ENCODE data around the gene TRUB1.
"Not testable (repeated sequence)": the region's sequence is repeated elsewhere in the genome, so short reads cannot be mapped to it uniquely, and the experiment has no call there.

The TRUB1 gene

DNA sequence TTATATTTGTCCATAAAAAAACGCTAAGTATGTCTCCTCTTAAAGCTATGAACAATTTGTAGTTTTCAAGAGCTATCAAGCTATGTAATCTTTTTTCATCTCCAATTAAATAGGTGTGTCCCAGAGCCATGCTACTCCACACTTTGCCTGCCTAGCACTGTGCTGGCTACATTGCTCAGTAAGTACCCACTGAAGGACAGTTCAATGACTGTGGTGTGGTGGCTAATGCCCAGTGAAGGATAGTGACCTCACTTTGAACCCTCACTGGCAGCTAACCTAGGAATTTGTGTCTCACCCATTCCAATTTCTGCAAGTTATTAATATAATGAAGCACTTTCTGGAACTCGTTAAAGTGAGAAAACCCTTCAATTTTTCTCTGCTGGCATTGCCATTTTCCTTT is 14.4 kb upstream of the TRUB1 start:
- DNase-seq (ENCODE audit: low spot score) (no peak), FAIRE-seq (no peak)

DNA sequence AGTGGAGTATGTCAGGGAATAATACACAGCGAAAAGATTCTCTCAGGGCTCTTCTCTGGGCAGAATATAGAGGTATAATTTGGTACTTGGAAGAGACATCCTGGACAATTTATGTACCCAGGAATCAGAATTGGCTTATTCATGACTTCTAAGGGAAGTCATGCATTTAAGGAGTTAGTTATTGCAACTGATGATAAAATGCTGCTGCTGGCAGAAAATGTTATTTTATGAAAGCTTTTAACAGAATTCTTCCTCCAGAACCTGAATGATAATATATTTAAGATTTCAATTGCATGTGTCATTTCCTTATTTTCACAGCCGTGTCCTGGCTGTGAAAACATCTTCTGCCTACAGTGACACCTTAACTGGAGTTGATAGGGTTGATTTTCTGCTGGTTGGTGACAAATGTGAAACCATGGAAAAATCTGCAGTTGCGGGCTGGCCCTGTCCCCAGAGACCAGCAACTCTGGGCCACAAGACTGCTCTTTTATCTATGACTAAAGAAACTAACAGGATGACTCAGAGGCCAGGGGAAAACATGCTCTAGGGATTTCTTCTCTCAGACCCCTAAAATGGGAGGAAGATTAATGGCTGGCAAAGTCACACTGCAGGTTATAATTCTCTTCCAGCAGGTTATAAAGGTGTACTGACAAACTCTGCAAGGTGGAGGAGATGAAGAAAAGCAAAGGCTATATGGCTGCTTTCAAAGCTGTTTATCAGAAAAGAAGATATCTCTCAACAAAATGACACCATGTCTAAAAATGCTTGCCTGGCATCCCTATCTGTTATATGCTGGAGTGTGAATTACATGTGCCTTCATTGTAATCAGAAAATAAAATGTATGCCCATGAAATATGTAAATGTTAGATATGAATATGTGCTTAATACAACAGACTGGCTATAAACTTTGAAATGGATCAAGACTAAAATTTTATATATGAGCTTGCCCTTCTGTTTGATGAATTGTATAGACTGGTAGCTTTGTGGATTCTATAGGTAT is 12.1 kb upstream of the TRUB1 start:
- DNase-seq (ENCODE audit: low spot score), result peak; percentile 53

DNA sequence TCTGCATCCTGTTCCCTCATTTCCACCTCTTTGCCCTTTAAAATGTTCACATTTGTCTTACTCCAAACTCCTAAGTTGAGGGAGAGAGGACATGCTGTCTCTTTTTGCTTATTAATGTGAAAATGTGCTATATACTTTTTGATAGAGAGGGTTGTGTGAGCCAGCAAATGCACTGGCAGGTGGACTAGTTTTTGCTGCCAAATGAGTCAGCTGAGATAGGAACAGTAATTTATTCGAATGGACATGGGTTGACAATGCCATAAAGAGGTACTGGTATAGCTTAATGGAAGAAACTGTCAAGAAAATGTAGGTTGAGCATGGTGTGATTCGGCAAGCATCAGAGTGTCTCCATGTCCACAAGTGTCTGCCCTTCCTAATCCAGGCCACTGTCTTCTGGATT is 9.2 kb upstream of the TRUB1 start:
- FAIRE-seq, result no peak
- no peak for DNase-seq (ENCODE audit: low spot score)

More for the DNA sequence above, 12.1 kb upstream of the TRUB1 start:
- FAIRE-seq, result no peak

DNA sequence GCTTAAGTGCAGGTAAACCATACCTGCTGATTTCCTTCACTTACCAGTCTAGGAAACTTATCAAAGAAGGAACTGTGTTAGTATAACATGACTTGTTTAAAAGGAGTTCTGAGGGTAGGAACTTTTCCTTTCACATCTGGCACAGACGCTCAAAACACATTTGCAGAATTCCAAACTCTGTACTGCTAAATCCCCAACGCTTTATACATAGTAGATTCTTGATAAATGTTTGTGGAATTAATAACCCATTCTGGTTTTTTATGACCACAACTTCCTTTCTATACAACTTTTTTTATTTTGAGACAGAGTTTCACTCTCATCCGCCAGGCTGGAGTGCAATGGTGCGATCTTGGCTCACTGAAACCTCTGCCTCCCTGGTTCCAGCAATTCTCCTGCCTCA is 7.7 kb upstream of the TRUB1 start:
- DNase-seq (ENCODE audit: low spot score), result no peak
- no peak for FAIRE-seq

DNA sequence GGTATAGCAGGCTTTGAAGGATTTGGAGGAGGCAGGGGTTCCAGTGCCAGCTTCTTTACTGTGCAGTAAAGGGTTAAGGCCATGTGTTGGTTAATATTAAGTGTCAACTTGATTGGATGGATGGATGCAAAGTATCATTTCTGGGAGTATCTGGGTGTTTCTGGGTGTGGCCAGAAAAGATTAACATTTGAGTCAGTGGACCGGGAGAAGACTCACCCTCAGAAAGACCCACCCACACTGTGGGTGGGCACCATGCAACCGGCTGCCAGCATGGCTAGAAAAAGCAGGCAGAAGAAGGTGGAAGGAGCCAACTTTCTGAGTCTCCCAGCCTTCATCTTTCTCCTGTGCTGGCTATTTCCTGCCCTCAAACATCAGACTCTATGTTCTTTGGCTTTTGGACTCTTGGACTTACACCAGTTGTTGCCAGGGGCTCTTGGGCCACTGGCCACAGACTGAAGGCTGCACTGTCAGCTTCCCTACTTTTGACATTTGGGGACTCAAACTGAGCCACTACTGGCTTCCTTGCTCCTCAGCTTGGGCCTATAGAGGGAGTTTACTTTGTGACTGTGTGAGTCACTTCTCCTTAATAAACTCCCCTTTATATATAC is 6.8 kb upstream of the TRUB1 start:
- FAIRE-seq (no peak), DNase-seq (ENCODE audit: low spot score) (no peak)

DNA sequence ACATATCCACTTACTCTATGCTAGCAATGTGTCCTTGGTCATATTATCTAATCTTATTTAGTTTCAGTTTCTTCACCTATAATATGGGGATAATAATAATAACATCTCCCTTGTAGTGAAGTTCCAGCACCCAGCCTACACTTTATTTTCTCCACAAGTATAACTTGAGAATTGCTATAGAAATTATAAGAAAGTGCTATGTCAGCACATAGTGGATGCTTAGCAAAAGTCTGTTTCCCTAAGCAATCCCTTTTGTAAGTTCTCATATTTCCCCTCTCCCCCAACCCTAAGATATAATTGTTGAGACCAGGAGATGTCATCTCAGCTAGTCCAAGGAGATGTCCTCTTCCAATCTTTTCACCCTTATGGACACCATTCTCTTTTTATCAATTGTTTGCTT is 5.8 kb upstream of the TRUB1 start:
- FAIRE-seq (no peak), DNase-seq (ENCODE audit: low spot score) (no peak)

DNA sequence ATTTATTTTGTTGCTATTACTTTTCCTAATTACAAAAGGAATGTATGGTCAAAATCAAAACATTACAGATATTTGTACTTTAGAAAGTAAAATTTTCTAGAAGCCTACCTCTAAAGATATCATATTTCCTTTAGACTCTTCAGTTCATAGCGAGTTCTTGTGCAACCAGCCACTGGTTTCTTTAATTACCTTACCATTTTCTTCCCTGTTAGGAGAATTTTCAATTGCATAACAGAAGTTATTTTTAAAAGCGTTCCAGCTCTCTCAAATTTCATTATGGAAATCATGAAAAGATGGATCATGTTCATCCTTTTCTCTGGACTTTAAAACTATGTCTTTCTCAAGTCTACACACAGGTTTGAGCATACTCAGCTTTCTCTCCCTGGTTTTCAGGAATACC is 5.0 kb upstream of the TRUB1 start:
- FAIRE-seq (no peak), DNase-seq (ENCODE audit: low spot score) (no peak)

DNA sequence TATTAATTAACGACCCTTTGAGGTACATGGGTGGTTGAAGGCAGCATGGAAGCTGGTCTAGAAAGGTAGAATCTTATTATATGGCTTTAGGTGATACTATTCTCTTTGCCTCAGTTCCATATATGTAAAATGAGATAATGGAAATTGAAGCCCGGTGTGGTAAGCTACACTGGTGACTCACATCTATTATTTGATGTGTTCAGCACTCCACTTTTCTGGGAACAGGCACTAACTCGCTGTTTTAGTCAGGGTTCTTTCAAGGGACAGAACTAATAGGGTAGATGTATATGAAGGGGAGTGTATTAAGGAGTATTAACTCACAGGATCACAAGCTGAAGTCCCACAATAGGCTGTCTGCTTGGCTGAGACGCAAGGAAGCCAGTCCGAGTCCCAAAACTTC is 4.4 kb upstream of the TRUB1 start:
- no peak for FAIRE-seq
- DNase-seq (ENCODE audit: low spot score), result peak; percentile 30

DNA sequence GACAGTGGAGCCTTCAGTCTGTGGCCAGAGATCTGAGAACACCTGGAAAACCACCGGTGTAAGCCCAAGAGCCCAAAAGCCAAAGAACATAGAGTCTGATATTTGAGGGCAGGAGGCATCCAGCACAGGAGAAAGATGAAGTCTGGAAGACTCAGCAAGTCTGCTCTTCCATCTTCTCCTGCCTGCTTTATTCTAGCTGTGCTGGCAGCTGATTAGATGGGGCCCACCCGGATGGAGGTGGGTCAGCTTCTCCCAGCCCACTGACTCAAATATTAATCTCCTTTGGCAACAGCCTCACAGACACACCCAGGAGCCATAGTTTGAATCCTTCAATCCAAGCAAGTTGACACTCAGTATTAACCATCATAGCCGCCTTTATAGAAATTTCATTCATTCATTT is 4.0 kb upstream of the TRUB1 start:
- not testable (repeated sequence) for DNase-seq (ENCODE audit: low spot score)

DNA sequence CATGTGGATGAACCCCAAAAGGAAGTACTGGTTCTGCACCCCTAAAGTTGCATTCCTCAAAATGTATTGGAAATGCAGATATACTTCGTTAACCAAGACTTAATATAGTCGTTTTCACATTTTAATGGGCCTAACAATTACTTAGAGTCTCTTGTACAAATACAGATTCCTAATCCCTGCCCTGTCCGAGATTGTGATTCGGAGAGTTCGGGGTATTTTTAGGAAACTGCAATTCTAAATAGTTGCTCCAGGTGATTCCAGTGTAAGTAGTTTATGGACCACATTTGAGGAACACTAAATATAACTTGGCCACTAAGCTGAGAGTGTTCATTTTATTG is 830 bp downstream of the TRUB1 start:
- DNase-seq (ENCODE audit: low spot score) (no peak), FAIRE-seq (no peak)

More for the DNA sequence above, 4.0 kb upstream of the TRUB1 start:
- not testable (repeated sequence) for FAIRE-seq

DNA sequence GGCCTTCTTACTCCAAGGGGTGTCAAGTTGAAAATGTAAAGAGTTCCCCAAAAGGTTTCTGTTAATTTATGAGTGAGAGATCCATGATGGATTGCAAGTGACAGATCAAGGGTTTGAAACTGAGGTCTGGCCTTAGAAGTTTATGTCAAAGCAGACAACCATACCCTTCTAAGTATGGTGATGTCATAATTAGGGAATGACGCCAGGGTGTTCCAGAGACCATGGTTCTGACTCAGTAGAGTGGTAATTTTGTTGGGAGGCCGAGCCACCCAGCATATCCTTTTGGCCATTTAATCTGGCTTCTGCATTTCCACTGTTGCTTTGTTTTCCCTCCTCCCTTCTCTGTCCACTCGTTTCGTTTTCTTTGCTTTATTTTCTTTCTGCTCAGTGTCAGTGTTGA is 2.7 kb downstream of the TRUB1 start:
- no peak for FAIRE-seq

DNA sequence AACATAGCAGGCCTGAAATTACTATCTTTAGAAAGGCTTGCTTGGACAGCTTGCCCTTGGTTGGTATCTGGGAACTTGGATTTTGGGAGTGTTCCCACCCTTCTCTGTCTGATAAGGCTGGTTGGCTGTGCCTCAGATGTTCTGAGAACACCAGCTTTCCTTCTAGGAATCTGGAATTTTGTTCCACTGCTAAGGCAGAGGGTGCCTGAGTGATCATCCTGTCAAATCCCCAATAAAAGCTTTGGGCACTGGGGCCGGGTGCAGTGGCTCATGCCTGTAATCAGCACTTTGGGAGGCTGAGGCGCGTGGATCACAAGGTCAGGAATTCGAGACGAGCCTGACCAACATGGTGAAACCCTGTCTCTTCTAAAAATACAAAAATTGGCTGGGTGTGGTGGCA is 5.0 kb downstream of the TRUB1 start:
- no peak for FAIRE-seq

More for the DNA sequence above, 2.7 kb downstream of the TRUB1 start:
- no peak for DNase-seq (ENCODE audit: low spot score)

DNA sequence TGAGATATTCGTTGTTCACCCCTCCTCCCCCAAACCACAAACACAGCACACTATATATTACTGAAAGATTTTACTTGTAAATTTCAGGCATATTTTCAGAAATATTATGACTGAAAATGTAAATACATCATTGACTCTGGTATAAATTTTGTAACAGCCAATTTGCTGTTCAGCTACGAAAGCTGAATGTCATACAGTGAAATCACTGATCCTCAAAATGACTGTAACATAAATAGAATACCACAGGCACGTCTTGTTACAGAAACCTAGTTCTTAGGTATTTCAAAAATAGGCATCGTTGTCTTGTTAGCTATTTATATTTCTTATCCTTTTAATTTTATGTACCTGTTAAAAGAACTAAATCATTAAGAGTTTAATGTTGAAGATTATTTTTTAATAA is 15.1 kb downstream of the TRUB1 start:
- FAIRE-seq, result no peak

More for the DNA sequence above, 5.0 kb downstream of the TRUB1 start:
- DNase-seq (ENCODE audit: low spot score), result no peak

DNA sequence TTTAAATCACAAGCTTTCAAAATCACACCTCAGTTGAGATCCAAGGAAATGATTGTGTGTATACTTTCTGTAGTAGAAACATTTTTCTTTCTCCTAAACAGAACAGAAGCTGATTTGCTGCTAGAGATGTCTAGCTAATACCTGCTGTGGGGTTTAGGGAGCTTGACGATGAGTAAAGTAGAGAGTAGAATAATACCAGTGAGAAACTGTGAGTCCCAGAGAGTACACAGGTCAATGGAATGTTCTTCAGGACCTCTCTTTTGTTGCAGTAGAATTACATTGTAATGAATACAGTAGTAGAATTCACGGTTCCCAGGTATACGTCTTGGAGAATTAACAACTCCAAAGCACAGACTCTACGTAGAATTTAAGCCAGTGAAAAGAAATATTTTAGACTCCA is 18.0 kb downstream of the TRUB1 start:
- DNase-seq (ENCODE audit: low spot score) (no peak), FAIRE-seq (no peak)

More for the DNA sequence above, 15.1 kb downstream of the TRUB1 start:
- no peak for DNase-seq (ENCODE audit: low spot score)

DNA sequence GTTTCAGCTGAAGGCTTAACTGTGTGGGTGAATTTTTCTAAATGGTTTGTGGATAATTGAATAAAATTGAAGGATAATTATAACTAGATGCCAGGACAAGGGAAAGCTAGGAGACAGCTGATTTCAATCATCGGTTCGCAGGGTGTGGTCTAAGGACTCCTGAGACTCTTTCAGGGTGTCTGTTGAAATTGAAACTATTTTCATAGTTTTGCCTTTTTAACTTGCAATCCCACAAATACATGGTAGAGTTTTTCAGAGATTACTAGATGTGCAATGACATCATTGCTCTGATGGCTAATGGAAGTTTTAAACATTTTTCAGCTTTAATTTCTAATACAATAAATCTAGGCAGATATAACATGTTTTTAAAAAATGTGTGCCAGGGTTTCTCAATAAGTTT is 18.5 kb downstream of the TRUB1 start:
- DNase-seq (ENCODE audit: low spot score) (no peak), FAIRE-seq (no peak)

DNA sequence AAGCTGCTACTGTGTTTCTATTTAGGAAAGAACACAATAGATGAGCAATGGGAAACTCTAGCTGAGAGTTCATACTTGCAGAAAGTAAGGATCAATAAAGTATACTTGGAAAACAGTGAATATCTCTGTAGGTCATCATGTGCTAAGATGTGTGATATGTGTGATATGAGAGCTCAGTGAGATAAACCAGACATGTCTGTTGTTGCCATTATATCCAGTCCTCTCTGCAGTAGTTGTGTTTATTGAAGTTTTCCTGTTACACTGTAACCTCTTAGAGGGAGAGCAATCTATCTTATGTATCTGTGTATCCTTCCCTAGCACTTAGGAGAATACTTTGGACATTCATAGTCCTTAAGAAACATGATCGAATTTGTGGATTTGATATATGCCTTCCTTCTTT is 19.1 kb downstream of the TRUB1 start:
- FAIRE-seq, result peak; percentile 9
- DNase-seq (ENCODE audit: low spot score), result no peak

DNA sequence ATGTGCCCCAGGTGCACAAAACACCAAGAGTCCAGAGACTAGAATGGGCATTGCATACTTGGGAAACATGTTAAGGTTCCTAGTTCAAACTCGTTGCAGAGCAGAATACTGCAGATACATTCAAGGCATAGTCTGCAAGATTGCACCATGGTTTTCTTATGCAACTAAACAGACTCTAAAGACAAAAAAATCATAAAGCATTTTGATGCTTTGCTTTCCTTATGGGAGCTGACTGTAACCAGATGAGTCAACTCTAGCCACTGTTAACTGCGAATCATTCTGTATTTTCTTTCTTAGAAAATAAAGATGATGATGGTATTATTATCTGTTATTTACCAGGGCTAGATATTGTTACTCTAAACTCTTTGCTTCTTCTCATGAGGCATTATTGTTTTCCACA is 19.7 kb downstream of the TRUB1 start:
- no peak for DNase-seq (ENCODE audit: low spot score)
- no peak for FAIRE-seq

DNA sequence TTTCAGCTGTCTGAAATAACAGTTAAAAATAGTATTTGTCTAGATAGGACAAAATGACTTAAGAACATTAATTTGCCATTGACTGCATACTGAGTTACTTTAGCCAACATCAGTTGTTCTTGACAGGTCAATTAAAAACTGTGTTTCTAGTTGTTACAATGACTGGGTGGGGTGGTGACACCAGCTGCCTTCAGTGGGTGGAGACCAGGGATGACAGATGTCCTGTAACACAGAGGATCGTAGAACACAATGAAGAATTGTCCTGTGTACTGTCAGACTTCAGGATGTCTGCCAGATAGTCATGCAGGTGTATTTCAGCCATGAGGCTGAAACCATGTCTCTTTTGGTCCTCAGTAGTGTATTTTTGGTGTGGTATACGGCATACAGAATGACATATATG is 24.4 kb downstream of the TRUB1 start:
- FAIRE-seq, result no peak
- no peak for DNase-seq (ENCODE audit: low spot score)

DNA sequence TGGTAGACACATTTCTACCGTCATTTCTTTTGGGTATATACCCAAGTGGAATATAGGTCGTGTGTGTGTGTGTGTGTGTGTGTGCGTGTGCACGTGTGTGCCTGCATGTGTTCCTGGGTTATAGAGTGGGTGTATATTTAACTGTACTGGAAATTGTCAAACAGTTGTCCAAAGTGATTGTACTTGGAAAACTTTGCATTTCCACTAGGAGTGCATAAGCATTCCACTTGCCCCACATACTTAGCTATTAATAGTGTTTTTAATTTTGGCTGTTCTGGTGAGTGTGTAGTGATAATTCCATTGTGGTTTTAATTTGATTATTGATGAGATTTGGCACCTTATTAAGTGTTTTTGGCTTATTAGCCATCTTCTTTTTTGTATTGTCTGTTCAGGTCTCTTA is 25.9 kb downstream of the TRUB1 start:
- DNase-seq (ENCODE audit: low spot score) (no peak), FAIRE-seq (no peak)

DNA sequence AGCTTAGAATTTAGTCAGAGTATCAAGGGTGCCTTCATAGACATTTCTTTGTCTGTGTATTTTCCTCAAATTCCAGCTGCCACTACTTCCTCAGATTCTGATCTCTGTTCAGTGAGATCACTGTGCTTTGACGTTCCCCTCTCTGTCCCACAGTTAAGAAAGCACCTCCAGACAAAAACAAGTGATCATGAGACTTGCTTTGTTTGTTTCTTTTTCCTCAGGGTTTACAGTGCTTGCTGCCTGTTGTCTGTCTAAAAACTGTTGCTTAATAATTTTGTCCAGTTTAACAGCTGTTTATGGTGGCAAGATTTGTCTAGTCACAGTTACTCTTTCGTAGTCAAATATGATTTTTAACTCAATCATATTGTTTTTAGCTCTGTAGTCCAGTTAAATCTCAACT is 29.1 kb downstream of the TRUB1 start:
- FAIRE-seq, result no peak
- no peak for DNase-seq (ENCODE audit: low spot score)

DNA sequence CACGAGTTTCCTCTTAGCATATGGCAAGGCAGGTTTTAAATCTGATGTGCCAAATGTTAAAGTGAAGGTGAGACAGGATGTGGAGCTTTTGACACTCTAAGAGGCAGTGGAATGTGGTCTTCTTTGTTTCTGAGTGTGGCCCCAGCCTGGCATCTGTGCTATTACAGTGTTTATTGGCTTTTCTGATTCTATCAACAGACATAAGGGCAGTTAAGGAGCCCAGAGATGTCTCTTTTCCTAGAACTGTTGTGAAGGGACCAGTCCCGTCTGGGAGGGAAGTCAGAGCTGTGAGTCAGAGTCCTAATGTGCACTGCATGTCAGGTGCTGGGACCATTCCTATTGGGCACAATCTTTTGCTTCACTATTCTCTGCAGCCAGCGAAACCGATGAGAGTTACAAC is 32.5 kb downstream of the TRUB1 start:
- no peak for FAIRE-seq
- no peak for DNase-seq (ENCODE audit: low spot score)

DNA sequence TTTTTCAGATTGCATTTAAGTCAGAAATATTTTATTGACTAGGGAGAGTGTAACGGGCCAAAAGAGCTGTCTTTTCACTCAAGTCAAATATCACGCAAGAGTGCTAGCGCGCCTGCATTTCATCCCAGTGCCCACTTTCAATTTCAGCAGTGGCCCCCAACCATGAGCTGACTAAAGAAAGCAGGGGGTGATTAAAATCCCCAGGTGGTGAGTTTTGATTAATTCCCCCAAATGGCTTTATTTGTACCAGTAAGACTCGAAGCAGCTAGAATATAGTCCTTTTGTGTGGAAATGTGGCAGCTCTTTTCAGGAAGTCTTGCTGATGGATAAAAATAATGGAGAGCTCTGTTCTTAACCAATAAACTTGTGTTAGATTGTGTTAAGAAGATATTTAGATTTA is 35.3 kb downstream of the TRUB1 start:
- no peak for FAIRE-seq
- DNase-seq (ENCODE audit: low spot score), result no peak

DNA sequence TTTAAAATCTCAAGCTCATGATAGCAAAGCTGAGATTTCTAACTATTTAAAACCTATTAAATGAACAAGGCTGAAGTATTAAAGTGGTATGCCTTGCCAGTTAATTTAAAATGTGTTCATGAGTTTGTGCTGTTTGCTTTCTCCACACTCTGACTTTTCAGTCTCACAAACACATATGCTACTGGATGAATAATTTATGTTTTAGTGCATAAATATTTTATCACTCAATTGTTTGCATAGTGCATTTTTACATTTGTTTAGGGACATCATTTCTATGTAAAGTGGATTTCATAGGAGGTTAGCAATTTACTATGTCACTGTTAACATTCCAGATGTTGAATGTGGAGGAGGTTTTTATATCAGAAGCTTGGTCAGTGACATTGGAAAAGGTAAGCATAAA is 36.0 kb downstream of the TRUB1 start:
- no peak for FAIRE-seq

More for the DNA sequence above, 36.0 kb downstream of the TRUB1 start:
- no peak for DNase-seq (ENCODE audit: low spot score)

All from urothelium cell line (cell line).